ENCODE results near the gene RPP14.
A peak's percentile ranks its signal among the peaks of the same experiment; 100 is the strongest.
"Not testable (repeated sequence)": the region's sequence is repeated elsewhere in the genome, so short reads cannot be mapped to it uniquely, and the experiment has no call there.

Gene RPP14

GRCh38 chr3:58305882-58306711, at the start of gene RPP14, which contains the start of gene HTD2:
Gene RPP14 (plus strand): TSS chr3:58306245. CDS start chr3:58310330, 4,085 bp downstream.
Gene HTD2 (plus strand): TSS chr3:58306520. CDS start chr3:58317614, 11,094 bp downstream.
- peak; percentile 90 for DNase-seq

DNA sequence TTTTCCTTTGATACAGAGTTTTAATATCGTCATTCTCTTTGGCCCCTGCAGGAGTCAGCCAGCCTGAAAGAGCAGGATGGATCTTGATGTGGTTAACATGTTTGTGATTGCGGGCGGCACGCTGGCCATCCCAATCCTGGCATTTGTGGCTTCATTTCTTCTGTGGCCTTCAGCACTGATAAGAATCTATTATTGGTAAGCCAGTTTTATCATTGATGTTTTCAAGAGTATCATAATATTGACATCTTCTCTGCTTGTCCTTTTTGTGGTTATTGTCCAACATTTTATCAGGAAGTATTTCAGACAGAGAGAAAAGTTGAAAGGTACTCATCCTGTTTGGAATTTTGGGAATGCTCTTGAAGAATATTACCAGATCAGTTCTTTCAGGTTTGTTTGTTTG, 49.5 kb upstream of the RPP14 start:
- no peak for DNase-seq

GRCh38 chr3:58258392-58259055, 47.5 kb upstream of the RPP14 start:
- no peak for DNase-seq

DNA sequence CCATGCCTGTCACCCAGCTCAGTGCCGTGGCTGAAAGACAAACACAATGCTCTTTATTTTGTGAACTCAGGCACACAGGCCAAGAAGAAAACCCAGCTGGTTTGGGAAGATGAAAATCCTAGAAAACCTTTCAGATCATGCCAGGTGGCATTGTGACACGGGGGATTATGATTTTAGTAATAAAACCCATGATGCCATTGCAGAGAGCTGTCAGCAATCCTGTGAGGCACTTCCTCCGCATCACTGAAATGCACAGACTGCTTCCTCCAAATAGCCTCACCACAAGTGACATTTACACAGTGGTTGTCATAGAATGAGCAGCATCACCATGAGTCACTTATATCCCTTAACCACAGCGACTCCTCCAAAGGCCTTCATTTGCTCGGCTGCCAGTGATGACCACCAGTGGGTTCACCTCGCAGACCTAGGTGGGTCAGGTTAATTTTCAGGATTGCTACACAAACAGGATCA, 45.7 kb upstream of the RPP14 start:
- DNase-seq: no peak

DNA sequence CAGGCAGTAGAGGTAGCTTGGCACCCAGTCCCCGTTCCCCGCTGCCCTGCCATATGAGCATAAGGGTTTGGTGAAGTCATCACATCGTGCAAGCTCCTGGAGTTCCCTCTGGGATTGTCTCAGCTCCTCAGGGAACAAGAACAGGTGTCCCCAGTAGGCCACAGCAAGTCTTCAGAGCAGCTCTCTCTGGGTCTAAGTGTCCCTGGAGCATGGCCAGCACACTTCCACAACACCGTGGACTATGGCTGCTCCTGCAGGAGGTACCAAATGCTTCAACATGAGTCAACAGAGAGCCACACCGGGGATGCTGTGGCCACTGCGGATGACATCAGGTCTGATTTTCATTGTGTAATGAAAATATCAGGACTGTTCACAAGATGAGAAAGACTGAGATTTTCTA, 45.3 kb upstream of the RPP14 start:
- no peak for DNase-seq

- no peak for DNase-seq
Observed at GRCh38 chr3:58261954-58262666, 43.9 kb upstream of the RPP14 start.

DNA sequence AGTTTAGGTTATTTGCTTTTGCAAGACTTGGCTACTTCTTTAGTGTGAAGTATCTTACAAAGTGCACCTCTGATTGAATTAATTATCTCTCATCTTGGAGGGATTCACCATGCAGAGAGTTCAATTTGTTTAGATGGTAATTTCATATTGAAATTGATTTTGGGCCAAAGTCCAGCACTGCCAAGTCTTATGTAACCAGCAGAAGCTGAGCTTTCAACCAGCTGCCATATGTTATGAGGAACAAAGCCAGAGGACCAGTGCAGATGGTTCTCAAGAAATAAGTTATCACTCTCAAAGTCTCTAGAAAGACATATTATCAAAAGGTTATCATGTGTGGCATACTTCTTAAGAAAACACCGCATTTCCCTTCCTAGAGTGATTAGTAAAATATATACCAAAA, 39.5 kb upstream of the RPP14 start:
- no peak for DNase-seq

DNA sequence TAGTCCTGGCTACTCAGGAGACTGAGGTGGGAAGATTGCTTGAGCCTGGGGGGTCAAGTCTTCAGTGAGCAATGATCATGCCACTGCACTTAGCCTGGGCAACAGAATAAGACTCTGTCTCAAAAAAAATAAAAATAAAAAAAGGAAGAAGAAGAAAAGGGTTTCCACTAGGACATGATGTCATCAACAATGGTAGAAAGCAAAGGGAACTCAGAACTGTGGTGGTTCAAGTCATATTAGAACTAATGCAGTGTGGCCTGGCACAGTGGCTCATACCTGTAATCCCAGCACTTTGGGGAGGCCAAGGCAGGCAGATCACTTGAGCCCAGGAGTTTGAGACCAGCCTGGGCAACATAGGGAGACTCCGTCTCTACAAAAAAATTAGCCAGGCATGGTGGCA, 38.5 kb upstream of the RPP14 start:
- not testable (repeated sequence) for DNase-seq

GRCh38 chr3:58269356-58269755, 36.7 kb upstream of the RPP14 start:
- no peak for DNase-seq

DNA sequence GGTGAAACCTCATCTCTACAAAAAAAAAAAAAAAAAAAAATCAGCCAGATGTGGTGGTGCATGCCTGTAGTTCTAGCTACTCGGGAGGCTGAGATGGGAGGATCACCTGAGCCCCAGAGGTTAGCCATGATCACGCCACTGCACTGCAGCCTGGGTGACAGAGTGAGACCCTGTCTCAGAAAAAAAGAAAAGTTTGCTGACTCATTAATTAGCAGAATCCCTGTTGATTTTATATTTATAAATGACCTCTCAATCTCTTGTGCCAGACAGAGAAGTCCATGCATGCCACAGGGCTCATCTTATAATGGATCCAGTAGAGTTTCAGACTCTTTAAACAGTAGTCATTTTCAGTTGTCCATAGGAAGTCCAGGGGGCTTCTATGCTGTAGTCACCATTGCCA, 35.6 kb upstream of the RPP14 start:
- no peak for DNase-seq

DNA sequence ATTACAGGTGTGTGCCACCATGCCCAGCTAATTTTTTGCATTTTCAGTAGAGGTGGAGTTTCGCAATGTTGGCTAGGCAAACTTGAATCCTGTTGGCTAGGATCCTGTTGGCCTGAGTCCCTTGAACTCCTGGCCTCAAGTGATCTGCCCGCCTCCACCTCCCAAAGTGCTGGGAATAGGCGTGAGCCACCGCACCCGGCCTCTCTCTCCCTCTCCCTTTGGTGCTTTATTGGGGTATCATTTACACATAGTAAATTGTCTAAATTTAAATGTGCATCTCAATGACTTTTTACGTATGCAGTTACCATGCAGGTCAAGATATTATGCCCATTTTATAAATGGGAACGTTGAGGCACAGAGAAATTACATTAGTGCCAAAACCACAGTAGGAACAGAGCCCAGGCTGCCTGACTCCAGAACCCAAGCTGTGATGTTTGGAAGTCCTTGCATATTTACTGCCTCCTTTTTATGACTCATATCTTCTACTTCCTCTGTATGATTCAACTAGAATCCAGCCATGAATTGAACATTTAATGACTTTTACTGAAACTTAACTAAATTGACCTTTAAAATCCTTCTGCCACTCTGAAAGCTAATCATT, 34.0 kb upstream of the RPP14 start:
- no peak for DNase-seq

DNA sequence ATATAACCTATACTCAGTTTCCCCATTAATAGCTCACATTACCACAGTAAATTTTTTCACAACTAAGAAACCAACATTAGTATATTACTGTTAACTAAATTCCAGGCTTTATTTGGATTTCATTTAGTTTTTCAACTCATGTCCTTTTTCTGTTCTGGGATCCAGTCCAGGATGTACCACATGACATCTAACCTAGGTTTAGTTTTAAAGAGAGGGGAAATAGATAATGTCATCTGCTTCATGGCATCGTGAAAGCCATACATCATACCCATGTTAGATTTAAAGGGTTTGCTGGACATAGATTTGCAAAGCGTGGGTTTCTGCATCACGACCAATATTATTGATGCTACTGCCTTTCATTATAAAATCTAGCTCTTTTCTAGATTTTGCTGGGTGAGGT, 33.2 kb upstream of the RPP14 start:
- no peak for DNase-seq

- DNase-seq: not testable (repeated sequence)
Observed at GRCh38 chr3:58273362-58273761, 32.7 kb upstream of the RPP14 start.

GRCh38 chr3:58274027-58274614, 31.9 kb upstream of the RPP14 start:
- no peak for DNase-seq

DNA sequence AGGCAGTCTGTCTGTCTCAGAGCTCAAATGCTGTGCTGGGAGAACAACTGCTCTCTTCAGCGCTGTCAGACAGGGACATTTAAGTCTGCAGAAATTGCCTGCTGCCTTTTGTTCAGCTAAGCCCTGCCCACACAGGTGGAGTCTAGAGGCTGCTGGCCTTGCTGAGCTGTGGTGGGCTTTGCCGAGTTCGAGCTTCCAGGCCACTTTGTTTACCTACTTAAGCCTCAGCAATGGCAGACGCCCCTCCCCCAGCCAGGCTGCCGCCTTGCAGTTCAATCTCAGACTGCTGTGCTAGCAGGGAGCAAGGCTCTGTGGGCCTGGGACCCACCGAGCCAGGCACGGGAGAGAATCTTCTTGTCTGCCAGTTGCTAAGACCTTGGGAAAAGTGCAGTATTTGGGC, 25.0 kb upstream of the RPP14 start:
- DNase-seq: no peak

GRCh38 chr3:58285334-58285733, 20.7 kb upstream of the RPP14 start:
- no peak for DNase-seq

DNA sequence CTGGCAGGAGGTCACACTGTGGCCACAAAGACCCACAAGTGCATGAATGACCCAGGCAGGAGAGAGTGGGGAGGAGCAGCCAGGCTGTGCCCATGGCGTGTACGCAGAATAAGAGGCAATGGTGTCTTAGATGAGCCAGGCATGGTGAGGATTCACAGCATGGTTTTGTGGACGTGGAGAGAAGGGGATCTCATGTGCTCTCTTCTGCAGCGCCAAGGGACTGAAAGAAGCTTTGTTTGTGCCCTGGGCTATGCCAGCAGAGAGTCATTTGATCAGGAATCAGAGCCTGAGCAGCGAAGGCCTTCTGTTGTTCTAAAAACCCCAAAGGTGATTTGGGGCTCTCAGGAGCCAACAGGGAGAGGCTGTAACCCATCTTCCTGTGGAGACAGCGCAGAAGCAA, 18.7 kb upstream of the RPP14 start:
- DNase-seq: no peak

DNA sequence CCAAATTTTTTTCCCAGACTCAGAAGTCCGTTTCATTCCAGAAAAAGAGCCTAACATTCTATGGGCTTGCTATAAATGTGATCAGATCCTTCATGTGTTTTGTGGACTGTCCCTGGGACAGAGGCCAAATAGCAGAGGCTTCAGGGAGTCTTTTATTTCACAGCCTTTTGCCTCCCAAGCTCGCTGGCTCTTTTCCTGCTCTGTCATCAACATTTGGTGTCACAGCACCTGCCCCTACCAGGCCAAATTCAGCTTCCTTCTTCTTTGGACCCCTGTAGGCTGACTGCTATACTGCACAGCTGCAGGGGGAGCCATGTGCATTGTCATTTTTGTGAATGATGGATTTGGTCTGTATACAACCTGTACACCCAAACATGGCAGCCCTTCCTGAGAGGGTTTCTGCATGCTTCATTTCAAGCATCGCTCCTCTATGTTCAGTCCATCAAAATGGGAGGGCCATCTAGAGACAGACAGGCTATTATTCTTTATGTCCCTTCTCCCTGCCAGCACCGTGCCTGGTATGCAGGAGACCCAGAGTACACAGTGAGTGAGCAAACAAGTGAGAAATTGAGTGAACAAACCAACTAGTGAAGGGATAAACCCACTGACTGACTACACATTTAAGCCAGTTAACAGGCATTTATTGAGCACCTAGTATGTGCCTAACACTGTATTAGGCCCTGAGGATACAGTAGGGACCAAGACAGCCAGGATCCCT, 17.9 kb upstream of the RPP14 start:
- no peak for DNase-seq

GRCh38 chr3:58288964-58289613, 17.0 kb upstream of the RPP14 start:
- DNase-seq: not testable (repeated sequence)

GRCh38 chr3:58290446-58290845, 15.6 kb upstream of the RPP14 start:
- not testable (repeated sequence) for DNase-seq

DNA sequence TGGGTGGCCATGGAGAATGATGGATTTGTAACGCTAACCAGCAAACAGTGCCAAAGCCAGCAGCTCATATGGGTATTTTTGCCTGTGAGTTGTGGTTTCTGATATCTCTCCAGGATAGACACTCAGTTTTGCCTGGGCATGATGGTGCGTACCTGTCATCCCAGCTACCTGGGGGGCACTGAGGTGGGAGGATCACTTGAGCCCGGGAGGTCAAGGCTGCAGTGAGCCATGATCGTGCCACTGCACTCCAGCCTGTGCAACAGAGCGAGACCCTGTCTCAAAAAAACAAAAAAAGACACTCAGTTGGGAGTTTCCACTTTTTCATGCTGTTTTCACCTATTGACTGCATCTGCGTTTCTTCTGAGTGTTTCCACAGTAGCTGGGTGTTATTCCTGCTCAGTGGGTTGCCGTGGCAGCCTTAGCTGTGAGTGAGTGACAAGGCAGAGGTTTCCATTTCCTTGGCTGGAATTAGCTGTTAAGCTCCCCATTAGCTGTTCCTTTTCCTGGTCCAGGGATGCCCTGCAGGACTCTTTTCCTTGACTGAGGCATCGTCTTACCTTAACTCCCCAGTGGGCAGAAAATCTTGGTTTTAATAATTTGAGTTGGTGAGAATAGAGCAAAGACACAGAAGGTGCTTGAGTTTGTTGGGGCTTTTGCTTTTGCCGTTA, 14.2 kb upstream of the RPP14 start:
- DNase-seq: no peak
